Suppressor macrophage treated with lipopolysaccharide for 4 hours (primary cell): ENCODE results near the gene OR2D2.
"Not testable (repeated sequence)": the region's sequence is repeated elsewhere in the genome, so short reads cannot be mapped to it uniquely, and the experiment has no call there.

Source experiments
- DNase-seq: peaks from one replicate; pipeline ENCODE4 v3.0.0-alpha.2; 2020

The OR2D2 gene

GRCh38 chr11:6892400-6892799 lies at the start of gene OR2D2:
TSS of gene OR2D2 (minus strand) at chr11:6892500. CDS start at chr11:6892500, 0 bp downstream.
- no peak for DNase-seq

- DNase-seq, result no peak
Measured at GRCh38 chr11:6941970-6942369, 49.7 kb upstream of the OR2D2 start.

DNA sequence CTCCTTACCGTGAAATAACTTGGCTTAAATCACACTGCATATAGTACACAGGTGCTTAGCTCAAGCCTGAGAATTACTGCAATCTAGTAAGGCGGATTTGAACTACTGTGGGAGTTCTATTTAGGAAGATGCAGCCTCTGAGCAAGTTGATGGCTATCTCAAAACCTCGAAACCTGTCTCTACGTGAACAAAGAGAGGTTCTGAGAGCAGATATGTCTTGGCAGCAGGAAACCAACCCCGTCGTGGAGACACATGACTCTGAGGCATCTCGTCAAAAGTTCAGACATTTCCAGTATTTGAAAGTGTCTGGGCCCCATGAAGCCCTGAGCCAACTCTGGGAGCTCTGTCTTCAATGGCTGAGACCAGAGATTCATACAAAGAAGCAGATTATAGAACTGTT lies 39.8 kb upstream of the OR2D2 start:
- no peak for DNase-seq

DNA sequence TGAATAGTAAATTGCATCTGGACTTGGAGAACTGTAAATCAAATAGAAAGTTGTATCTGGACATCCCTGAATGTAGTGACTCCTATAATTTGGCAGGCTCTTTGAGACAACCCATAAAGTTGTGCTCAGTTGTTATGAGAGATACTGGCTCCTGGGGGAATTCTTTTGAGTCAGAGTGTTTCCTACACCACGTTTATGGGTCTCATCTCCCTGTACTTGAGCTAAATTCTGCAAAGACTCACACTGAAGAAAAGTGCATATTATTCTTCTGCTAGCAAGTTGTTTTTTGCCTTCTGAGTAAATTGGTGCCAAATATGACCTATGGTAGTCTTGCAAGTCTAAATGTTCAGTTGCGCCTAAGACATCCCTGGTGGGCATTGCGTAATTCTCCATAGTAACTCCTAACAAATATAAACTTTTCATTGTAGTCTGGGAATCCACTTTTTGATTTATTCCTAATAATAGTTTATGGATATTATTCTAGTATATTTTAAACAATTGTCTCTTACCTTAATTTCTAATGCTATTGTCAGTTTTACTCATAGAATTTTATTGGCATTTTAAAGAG lies 38.9 kb upstream of the OR2D2 start:
- DNase-seq, result no peak

- no peak for DNase-seq
Measured at GRCh38 chr11:6928916-6929315, 36.6 kb upstream of the OR2D2 start.

- no peak for DNase-seq
Measured at GRCh38 chr11:6927030-6927617, 34.8 kb upstream of the OR2D2 start.

- DNase-seq, result peak; percentile 74
Measured at GRCh38 chr11:6926208-6927029, 34.1 kb upstream of the OR2D2 start, which contains the start of gene ZNF215. TSS of gene ZNF215 (plus strand) at chr11:6926426. CDS start at chr11:6932273, 5,847 bp downstream.

- DNase-seq, result no peak
Measured at GRCh38 chr11:6925636-6926207, 33.4 kb upstream of the OR2D2 start.

DNA sequence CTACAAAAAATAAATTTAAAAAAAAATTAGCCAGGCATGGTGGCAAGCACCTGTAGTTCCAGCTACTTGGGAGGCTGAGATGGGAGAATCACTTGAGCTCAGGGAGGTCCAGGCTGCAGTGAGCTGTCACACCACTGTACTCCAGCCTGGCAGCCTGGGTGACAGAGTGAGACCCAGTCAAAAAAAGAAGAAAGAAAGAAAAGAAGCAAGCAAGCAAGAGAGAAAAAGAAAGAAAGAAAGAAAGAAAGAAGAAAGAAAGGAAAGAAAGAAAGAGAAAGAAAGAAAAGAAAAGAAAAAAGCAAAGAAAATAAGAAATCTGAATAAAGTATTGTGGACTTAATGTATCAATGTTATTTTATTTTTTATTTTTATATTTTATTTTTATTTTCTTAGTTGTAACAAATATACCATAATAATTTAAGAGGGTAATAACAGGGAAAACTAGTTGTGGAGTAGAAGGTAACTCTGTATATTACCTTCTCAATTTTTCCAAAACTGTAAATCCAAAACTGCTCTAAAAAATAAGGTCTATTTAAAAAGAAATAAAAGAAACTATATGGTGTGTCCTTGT lies 32.8 kb upstream of the OR2D2 start:
- DNase-seq, result no peak

DNA sequence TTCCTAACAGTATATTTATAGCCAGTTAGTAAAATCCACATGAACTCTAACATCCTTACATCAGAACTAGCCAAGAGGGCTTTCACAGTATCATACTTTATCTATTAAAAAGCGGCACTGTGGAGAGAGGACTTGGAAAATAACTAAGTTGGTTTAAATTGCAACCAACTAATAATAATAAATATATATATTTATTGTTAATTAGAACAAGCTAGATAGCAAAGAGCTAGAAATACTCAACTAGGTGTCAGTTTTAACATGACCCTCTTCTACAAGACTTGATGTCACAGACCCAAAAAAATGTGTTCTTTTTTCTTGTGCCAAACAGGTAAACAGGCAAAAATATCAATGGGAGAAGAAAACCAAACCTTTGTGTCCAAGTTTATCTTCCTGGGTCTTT lies 28.4 kb upstream of the OR2D2 start, which contains the start of gene OR2D3:
TSS of gene OR2D3 (plus strand) at position 301 of the 400 bp plus-strand sequence. CDS start at position 301, 0 bp downstream.
- DNase-seq, result no peak

- no peak for DNase-seq
Measured at GRCh38 chr11:6919698-6920097, 27.4 kb upstream of the OR2D2 start.

DNA sequence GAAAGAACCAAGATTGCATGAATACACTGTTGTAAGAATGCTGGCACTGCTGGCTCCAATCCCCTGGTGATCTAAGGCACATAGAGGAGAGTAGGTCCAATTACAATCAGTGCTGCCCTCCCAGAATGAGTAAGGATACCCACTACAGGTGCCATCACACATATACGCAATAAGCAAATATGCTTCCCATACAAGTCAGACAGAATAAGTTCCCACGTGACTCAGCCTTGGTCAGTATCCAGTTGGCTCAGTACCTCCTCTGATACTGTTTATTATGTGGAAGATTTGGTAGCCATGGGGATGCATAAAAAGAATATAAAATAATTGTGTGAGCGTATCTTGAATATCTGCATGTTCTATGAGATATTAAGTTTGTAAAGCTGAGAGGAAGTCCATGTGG lies 19.6 kb upstream of the OR2D2 start:
- DNase-seq, result no peak

GRCh38 chr11:6911378-6911777 lies 19.1 kb upstream of the OR2D2 start:
- DNase-seq, result no peak

GRCh38 chr11:6904804-6905203 lies 12.5 kb upstream of the OR2D2 start:
- DNase-seq, result not testable (repeated sequence)

DNA sequence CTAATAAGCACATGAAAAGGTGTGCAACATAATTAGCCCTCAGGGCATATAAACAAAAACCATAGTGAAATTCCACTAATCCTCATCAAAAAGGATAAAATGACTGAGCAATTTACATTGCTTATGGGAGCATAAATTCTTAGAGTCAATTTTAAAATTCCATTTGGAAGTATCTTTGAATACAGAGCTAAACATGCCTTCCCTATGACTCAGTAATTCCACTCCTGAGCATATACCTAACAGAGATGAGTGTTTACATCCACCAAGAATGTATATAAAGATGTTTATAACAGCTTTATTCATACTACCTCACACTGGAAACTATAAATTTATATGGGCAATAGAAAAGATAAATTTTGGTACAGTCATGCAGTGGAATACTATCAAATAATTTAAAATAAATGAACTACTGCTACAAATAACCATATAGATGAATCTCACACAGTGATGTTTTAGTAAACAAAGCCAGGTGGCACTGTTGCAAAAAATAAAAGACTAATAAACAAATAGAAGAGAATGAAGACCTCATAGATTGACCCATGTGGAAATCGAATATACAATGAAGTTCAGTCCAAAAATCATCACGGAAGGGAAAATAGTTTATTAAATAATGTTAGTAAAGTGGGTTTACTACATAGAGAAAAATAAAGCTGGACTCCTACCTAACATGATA lies 8.2 kb upstream of the OR2D2 start:
- DNase-seq, result no peak

DNA sequence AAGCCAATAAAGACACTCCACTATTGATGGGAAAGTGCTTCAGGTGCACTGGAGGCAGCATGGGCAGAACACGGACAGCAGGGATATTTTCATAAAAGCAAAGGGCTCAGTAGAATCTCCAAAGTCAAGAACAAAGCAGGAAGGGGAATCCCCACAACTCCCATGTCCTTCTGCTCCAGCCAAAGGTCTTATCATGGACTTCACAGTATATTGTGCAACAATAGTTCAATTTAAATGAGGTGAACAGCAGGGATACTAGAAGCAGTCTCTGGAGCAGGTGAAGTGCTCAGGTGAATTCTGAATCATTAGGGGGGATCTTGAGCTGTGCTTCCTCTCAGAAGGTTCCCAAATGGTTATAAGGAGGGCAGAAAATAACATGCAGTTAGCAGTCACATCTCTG lies 6.6 kb upstream of the OR2D2 start:
- DNase-seq, result no peak

DNA sequence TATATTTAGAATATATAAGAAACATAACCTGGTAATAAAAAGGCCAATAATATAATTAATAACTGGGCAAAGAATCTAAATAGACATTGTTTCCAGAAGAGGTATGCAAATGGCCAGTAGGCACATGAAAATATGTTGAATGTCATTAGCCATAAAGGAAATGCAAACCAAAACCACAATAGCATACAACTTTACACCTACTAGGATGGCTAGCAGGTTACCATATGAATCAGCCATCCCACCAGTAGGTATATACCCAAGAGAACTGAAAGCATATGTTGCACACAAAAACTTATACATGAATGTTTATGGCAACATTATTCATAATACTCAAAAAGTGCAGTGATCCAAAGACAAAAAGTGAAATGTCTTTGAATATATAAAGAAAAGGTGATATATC lies 2.7 kb upstream of the OR2D2 start:
- no peak for DNase-seq

- no peak for DNase-seq
Measured at GRCh38 chr11:6894097-6894496, 1.8 kb upstream of the OR2D2 start.

DNA sequence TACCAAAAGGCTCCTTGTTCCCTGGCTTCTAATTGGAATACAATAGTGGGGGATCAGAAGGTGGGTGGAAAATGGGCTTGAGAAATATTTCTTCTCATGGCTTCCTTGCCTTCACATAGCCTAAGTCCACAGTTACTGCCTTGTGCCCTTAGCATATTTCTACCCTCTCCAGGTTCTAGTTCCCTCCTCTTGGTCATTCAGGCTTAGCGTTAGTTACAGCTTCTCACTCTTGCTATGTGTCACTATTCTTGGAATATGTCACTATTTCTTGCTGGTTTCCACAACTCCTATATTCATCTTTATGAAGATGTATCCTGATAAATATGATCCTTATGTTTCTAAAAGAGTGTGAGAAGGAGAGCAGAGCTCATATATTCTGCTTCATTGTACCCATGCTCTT lies 2.5 kb downstream of the OR2D2 start:
- DNase-seq, result no peak

GRCh38 chr11:6888830-6889229 lies 3.5 kb downstream of the OR2D2 start:
- DNase-seq, result no peak

GRCh38 chr11:6887711-6888110 lies 4.6 kb downstream of the OR2D2 start:
- DNase-seq, result not testable (repeated sequence)

GRCh38 chr11:6882751-6883150 lies 9.5 kb downstream of the OR2D2 start:
- DNase-seq, result no peak

DNA sequence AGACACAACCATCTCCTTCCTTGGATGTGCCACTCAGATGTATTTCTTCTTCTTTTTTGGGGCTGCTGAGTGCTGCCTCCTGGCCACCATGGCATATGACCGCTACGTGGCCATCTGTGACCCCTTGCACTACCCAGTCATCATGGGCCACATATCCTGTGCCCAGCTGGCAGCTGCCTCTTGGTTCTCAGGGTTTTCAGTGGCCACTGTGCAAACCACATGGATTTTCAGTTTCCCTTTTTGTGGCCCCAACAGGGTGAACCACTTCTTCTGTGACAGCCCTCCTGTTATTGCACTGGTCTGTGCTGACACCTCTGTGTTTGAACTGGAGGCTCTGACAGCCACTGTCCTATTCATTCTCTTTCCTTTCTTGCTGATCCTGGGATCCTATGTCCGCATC lies 15.4 kb downstream of the OR2D2 start:
- DNase-seq, result no peak
